Keratinocyte (primary cell): ENCODE measurements around the gene LGI4.

Experiments used
- CTCF ChIP-seq, 3 experiments: IDR thresholded peaks in 1 of 3; conservative IDR thresholded peaks in 1 of 3; optimal IDR thresholded peaks in 1 of 3; 2 replicates in 2 of 3; 3 replicates in 1 of 3; pipeline versions ENCODE3 to v1.5.1; 2011; ENCODE audit warnings: low read length in 3 of 3, mild to moderate bottlenecking in 3 of 3, moderate library complexity in 2 of 3, control low read depth in 1 of 3, inconsistent platforms in 1 of 3; ENCODE audit not compliant: insufficient read depth in 2 of 3; ENCODE audit errors: extremely low read depth in 1 of 3
- EZH2 ChIP-seq: IDR thresholded peaks from one replicate; pipeline ENCODE4 v1.6.1; 2012; ENCODE audit warnings: inconsistent platforms, mild to moderate bottlenecking, low read length, moderate library complexity

- TF ChIP-seq CTCF (optimal IDR thresholded peaks at IDR 0.05 in 1 of 3, IDR thresholded peaks at IDR 0.05 in 1 of 3, conservative IDR thresholded peaks at IDR 0.05 in 1 of 3; ENCODE audit: extremely low read depth in 1 of 3, insufficient read depth in 2 of 3, low read length in 3 of 3) (no peak), EZH2 (no peak)
These were observed 29.2 kb downstream of the LGI4 start for GRCh38 chr19:35105411-35106290.
